GM23338 (cell line): Measurements from ENCODE around the gene FLOT1. TPM values are rescaled to one million over a fixed set of nuclear protein-coding genes. Genes with fewer than 3 reads are reported as not detected.

Experiments used
- ATAC-seq: fragments of 200-7000 bp; cut with Tn5 transposase; 3 replicates; pipeline ENCODE4 v1.9.1; 2020
- DNase-seq: peaks from one replicate; pipeline ENCODE4 v3.0.0-alpha.2; 2015; ENCODE audit warnings: low spot score
- H2AFZ ChIP-seq: fragments of 200-600 bp; sonication (generic); 2 replicates; pipeline ENCODE4 v1.8.0; 2016; ENCODE audit warnings: antibody characterized with exemption, mild to moderate bottlenecking, moderate library complexity
- H3F3A ChIP-seq: fragments of 200-600 bp; sonication (generic); replicated peaks from 2 replicates; pipeline ENCODE4 v1.8.0; 2017; ENCODE audit warnings: antibody characterized with exemption, mixed run types, low read depth
- H3K27ac ChIP-seq: fragments of 200-600 bp; sonication (generic); 2 replicates; pipeline ENCODE4 v1.6.1; 2016; ENCODE audit warnings: low read depth
- H3K27me3 ChIP-seq: fragments of 200-600 bp; sonication (generic); 2 replicates; pipeline ENCODE4 v1.8.0; 2016; ENCODE audit warnings: mild to moderate bottlenecking, mixed run types, moderate library complexity; ENCODE audit not compliant: insufficient read depth
- H3K36me3 ChIP-seq: fragments of 200-600 bp; sonication (generic); 2 replicates; pipeline ENCODE4 v1.8.0; 2016; ENCODE audit warnings: mild to moderate bottlenecking; ENCODE audit not compliant: insufficient read depth
- H3K4me1 ChIP-seq: fragments of 200-600 bp; sonication (generic); 2 replicates; pipeline ENCODE4 v1.8.0; 2016; ENCODE audit warnings: mild to moderate bottlenecking, moderate library complexity; ENCODE audit not compliant: insufficient read depth
- H3K4me2 ChIP-seq: fragments of 200-600 bp; sonication (generic); 2 replicates; pipeline ENCODE4 v1.7.1; 2017; ENCODE audit warnings: mixed run types
- H3K4me3 ChIP-seq: fragments of 200-600 bp; sonication (generic); 2 replicates; pipeline ENCODE4 v1.6.1; 2016; ENCODE audit warnings: mixed run types
- H3K79me2 ChIP-seq: fragments of 200-600 bp; sonication (generic); replicated peaks from 2 replicates; pipeline ENCODE4 v1.8.0; 2017; ENCODE audit warnings: mild to moderate bottlenecking; ENCODE audit not compliant: insufficient read depth
- H3K9me2 ChIP-seq: fragments of 200-600 bp; sonication (generic); 2 replicates; pipeline ENCODE4 v1.8.0; 2017; ENCODE audit not compliant: insufficient read depth
- H4K20me1 ChIP-seq: fragments of 200-600 bp; sonication (generic); replicated peaks from 2 replicates; pipeline ENCODE4 v1.8.0; 2017; ENCODE audit warnings: mild to moderate bottlenecking; ENCODE audit not compliant: insufficient read depth
- H3K27ac Mint-ChIP-seq: 2 replicates; pipeline ENCODE4 v1.8.0; 2020; ENCODE audit warnings: inconsistent platforms, mild to moderate bottlenecking, moderate library complexity, mixed read lengths
- H3K27me3 Mint-ChIP-seq: 3 replicates; pipeline ENCODE4 v1.8.0; 2022; ENCODE audit warnings: low read depth, mild to moderate bottlenecking, moderate library complexity, mixed read lengths, inconsistent platforms; ENCODE audit not compliant: insufficient read depth, poor library complexity
- H3K36me3 Mint-ChIP-seq: 3 replicates; pipeline ENCODE4 v1.8.0; 2021; ENCODE audit warnings: low read depth, mild to moderate bottlenecking, inconsistent platforms, moderate library complexity, mixed read lengths
- H3K4me1 Mint-ChIP-seq: 3 replicates; pipeline ENCODE4 v1.8.0; 2020; ENCODE audit warnings: mild to moderate bottlenecking, inconsistent platforms, mixed read lengths
- H3K4me3 Mint-ChIP-seq: 3 replicates; pipeline ENCODE4 v1.8.0; 2021; ENCODE audit warnings: moderate library complexity, mild to moderate bottlenecking, inconsistent platforms, mixed read lengths
- H3K9me3 Mint-ChIP-seq: 3 replicates; pipeline ENCODE4 v1.8.0; 2020; ENCODE audit warnings: moderate library complexity, mild to moderate bottlenecking, inconsistent platforms, mixed read lengths
- EZH2 ChIP-seq: fragments of 200-600 bp; sonication (generic); IDR thresholded peaks from one replicate; pipeline ENCODE4 v1.8.0; 2017; ENCODE audit warnings: antibody characterized with exemption, mild to moderate bottlenecking, low read depth; ENCODE audit not compliant: unreplicated experiment
- ZNF114 ChIP-seq: fragments of 250-450 bp; sonication (Bioruptor Pico); IDR thresholded peaks from 2 replicates; pipeline ENCODE4 v1.5.0; 2020; ENCODE audit warnings: mild to moderate bottlenecking, moderate library complexity
- polyA plus RNA-seq: library from polyadenylated mRNA; unstranded; fragments of >200 nt; fragmentation: Nextera tagmentation; extraction: Ambion mirVana; gene quantifications from 2 replicates; pipeline ENCODE4 v1.2.1, GENCODE V29; 2016
- small RNA-seq: library from RNA; depleted of rRNA; stranded (forward); fragments of <200 nt; gene quantifications from one replicate; pipeline ENCODE3, GENCODE V24; 2014; ENCODE audit warnings: low replicate concordance
- total RNA-seq: library from RNA; depleted of rRNA; stranded (reverse); fragments of >200 nt; shearing (Covaris generic); gene quantifications from 2 replicates; pipeline ENCODE4 v1.2.3, GENCODE V29; 2014; rRNA removed
- TF ChIP-seq, protein P1 (sequence below), 2 experiments: fragments of 200-600 bp in 1 of 2; sonication (generic) in 1 of 2; conservative IDR thresholded peaks; 2 replicates each; pipeline versions ENCODE4 v1.5.1 to v1.6.1; 2016 to 2017; ENCODE audit warnings: antibody characterized with exemption in 2 of 2, low read depth in 2 of 2, mild to moderate bottlenecking in 2 of 2, moderate library complexity in 1 of 2
- TF ChIP-seq, protein P2 (sequence below): IDR thresholded peaks from one replicate; pipeline ENCODE4 v1.6.1; 2018; ENCODE audit warnings: antibody characterized with exemption; ENCODE audit not compliant: unreplicated experiment

FLOT1 gene
- total and polyA plus RNA-seq, 2 experiments from 2014 or later, result 72.2 to 94.5 TPM

DNA sequence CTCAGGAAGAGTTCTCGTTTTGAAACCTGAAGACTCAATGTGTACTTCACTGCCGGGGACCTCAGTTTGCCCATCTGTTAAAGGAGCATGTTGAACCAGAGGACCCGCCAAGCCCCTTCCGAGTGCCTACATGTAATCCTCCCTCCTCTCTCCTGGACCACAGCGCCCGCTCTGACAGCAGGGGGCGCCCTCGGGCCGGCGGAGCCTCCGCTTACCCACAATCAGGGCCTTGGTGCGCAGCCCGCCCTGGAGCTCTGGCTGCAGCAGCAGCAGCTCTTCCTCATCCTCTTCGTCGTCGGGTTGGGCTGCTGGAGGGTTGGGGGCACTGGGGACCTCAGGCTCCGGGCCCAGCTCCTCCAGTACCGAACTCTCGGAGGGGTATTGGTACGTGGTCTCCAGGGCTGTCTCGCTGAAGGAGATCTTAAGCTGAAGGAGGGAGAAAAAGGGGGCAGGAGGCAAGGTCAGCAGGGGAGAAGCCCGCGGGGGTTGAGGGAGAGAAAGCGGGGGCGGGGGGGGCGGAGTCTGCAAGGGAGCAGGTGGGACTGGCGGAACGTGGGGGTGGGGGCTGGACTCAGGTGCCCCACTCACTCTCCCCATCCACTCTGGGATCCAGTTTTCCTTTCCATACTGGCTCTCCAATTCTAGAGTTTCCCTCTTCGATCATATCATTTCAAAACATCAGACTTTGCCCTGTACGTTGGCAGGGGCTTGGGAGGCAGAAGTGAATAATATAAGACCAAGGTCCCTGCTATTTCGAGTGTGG, 63.3 kb downstream of the FLOT1 start:
- Histone ChIP-seq H3K4me2 (peak overlapping the region; percentile 86), H3K4me3 (peak overlapping the region; percentile 55), H3K36me3 (peaks cover 5% of the 10 kb centered on the region; the same call in 1 of the 2 replicates), H3K27me3 (no peaks in the 10 kb centered on the region), H3K27ac (no peak overlapping the region), H3K4me1 (peaks cover 31% of the 10 kb centered on the region), H3F3A (0 out of 2 replicates have a peak, but pooled peaks cover 5% of the 10 kb centered on the region), H4K20me1 (no peaks in the 10 kb centered on the region; the same call in 1 of the 2 replicates), H3K9me2 (no peaks in the 10 kb centered on the region), H2AFZ (no peak overlapping the region), H3K79me2 (peaks cover 14% of the 10 kb centered on the region)
- Mint-ChIP-seq H3K27ac (no peak overlapping the region; the same call in 1 of the 2 replicates), H3K9me3 (no peaks in the 10 kb centered on the region), H3K4me1 (peaks cover 38% of the 10 kb centered on the region), H3K36me3 (peaks cover 22% of the 10 kb centered on the region), H3K27me3 (peaks cover 7% of the 10 kb centered on the region), H3K4me3 (peak overlapping the region; percentile 70)
- DNase-seq (peak; percentile 88), ATAC-seq (peak; percentile 87)
- TF ChIP-seq, protein P1, sequence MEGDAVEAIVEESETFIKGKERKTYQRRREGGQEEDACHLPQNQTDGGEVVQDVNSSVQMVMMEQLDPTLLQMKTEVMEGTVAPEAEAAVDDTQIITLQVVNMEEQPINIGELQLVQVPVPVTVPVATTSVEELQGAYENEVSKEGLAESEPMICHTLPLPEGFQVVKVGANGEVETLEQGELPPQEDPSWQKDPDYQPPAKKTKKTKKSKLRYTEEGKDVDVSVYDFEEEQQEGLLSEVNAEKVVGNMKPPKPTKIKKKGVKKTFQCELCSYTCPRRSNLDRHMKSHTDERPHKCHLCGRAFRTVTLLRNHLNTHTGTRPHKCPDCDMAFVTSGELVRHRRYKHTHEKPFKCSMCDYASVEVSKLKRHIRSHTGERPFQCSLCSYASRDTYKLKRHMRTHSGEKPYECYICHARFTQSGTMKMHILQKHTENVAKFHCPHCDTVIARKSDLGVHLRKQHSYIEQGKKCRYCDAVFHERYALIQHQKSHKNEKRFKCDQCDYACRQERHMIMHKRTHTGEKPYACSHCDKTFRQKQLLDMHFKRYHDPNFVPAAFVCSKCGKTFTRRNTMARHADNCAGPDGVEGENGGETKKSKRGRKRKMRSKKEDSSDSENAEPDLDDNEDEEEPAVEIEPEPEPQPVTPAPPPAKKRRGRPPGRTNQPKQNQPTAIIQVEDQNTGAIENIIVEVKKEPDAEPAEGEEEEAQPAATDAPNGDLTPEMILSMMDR (conservative IDR thresholded peaks at IDR 0.05; ENCODE audit: low read depth in 2 of 2), result peak; percentile 97 to 98
- TF ChIP-seq, protein P2, sequence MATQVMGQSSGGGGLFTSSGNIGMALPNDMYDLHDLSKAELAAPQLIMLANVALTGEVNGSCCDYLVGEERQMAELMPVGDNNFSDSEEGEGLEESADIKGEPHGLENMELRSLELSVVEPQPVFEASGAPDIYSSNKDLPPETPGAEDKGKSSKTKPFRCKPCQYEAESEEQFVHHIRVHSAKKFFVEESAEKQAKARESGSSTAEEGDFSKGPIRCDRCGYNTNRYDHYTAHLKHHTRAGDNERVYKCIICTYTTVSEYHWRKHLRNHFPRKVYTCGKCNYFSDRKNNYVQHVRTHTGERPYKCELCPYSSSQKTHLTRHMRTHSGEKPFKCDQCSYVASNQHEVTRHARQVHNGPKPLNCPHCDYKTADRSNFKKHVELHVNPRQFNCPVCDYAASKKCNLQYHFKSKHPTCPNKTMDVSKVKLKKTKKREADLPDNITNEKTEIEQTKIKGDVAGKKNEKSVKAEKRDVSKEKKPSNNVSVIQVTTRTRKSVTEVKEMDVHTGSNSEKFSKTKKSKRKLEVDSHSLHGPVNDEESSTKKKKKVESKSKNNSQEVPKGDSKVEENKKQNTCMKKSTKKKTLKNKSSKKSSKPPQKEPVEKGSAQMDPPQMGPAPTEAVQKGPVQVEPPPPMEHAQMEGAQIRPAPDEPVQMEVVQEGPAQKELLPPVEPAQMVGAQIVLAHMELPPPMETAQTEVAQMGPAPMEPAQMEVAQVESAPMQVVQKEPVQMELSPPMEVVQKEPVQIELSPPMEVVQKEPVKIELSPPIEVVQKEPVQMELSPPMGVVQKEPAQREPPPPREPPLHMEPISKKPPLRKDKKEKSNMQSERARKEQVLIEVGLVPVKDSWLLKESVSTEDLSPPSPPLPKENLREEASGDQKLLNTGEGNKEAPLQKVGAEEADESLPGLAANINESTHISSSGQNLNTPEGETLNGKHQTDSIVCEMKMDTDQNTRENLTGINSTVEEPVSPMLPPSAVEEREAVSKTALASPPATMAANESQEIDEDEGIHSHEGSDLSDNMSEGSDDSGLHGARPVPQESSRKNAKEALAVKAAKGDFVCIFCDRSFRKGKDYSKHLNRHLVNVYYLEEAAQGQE, result no peak
- no peak for TF ChIP-seq ZNF114
- TF ChIP-seq EZH2, result no peak

Small RNA genes lying within 50 kb of the gene (small RNA-seq; reads per million reads assigned to genes)
- gene RF00019 (not detected), gene RN7SL353P (not detected)

Other genes starting within 250 kb of the FLOT1 start
- gene GNL1, start 186.2 kb downstream of the FLOT1 start, total RNA-seq, result 29.6 and 42.5 TPM in 2 replicates
- gene GNL1, start 186.2 kb downstream of the FLOT1 start, polyA plus RNA-seq, result 30.8 and 31.4 TPM in 2 replicates
- gene PRR3, start 185.4 kb downstream of the FLOT1 start, total RNA-seq, result 7.5 and 15.2 TPM in 2 replicates
- gene PRR3, start 185.4 kb downstream of the FLOT1 start, polyA plus RNA-seq, result 8.2 and 10.9 TPM in 2 replicates
- gene ABCF1, start 171.2 kb downstream of the FLOT1 start, total RNA-seq, result 85.8 and 92.6 TPM in 2 replicates
- 244 and 279 TPM in 2 replicates for gene ABCF1, start 171.2 kb downstream of the FLOT1 start, polyA plus RNA-seq
- 41.0 and 41.3 TPM in 2 replicates for gene PPP1R10, start 125.4 kb downstream of the FLOT1 start, total RNA-seq
- 41.9 and 42.9 TPM in 2 replicates for gene PPP1R10, start 125.4 kb downstream of the FLOT1 start, polyA plus RNA-seq
- gene MRPS18B, start 124.8 kb downstream of the FLOT1 start, total RNA-seq, result 49.1 and 49.2 TPM in 2 replicates
- 73.6 and 78.8 TPM in 2 replicates for gene MRPS18B, start 124.8 kb downstream of the FLOT1 start, polyA plus RNA-seq
- gene ATAT1, start 115.8 kb downstream of the FLOT1 start, total RNA-seq, result 8.9 and 12.8 TPM in 2 replicates
- 20.6 and 23.0 TPM in 2 replicates for gene ATAT1, start 115.8 kb downstream of the FLOT1 start, polyA plus RNA-seq
- gene C6orf136, start 95.6 kb downstream of the FLOT1 start, total RNA-seq, result 4.7 and 12.5 TPM in 2 replicates
- 24.5 and 27.5 TPM in 2 replicates for gene C6orf136, start 95.6 kb downstream of the FLOT1 start, polyA plus RNA-seq
- gene DHX16, start 69.7 kb downstream of the FLOT1 start, total RNA-seq, result 30.8 and 31.3 TPM in 2 replicates
- gene DHX16, start 69.7 kb downstream of the FLOT1 start, polyA plus RNA-seq, result 16.0 and 16.2 TPM in 2 replicates
- 18.2 and 19.2 TPM in 2 replicates for gene PPP1R18, start 56.0 kb downstream of the FLOT1 start, total RNA-seq
- 17.1 and 21.2 TPM in 2 replicates for gene PPP1R18, start 56.0 kb downstream of the FLOT1 start, polyA plus RNA-seq
- gene NRM, start 51.7 kb downstream of the FLOT1 start, total RNA-seq, result 11.3 and 13.8 TPM in 2 replicates
- 29.7 and 33.8 TPM in 2 replicates for gene NRM, start 51.7 kb downstream of the FLOT1 start, polyA plus RNA-seq
- gene MDC1, start 25.4 kb downstream of the FLOT1 start, total RNA-seq, result 28.9 and 32.7 TPM in 2 replicates
- 17.2 and 19.7 TPM in 2 replicates for gene MDC1, start 25.4 kb downstream of the FLOT1 start, polyA plus RNA-seq
- 1,591 and 1,704 TPM in 2 replicates for gene TUBB, start 22.3 kb downstream of the FLOT1 start, total RNA-seq
- 1,041 and 1,059 TPM in 2 replicates for gene TUBB, start 22.3 kb downstream of the FLOT1 start, polyA plus RNA-seq
- gene IER3, start 1.9 kb upstream of the FLOT1 start, total RNA-seq, result 14.1 and 19.9 TPM in 2 replicates
- gene IER3, start 1.9 kb upstream of the FLOT1 start, polyA plus RNA-seq, result 21.2 and 23.3 TPM in 2 replicates
- gene DDR1, start 141.8 kb upstream of the FLOT1 start, total RNA-seq, result 140 and 154 TPM in 2 replicates
- gene DDR1, start 141.8 kb upstream of the FLOT1 start, polyA plus RNA-seq, result 58.3 and 71.6 TPM in 2 replicates
- gene GTF2H4, start 165.5 kb upstream of the FLOT1 start, total RNA-seq, result 32.6 and 46.5 TPM in 2 replicates
- 14.1 and 14.8 TPM in 2 replicates for gene GTF2H4, start 165.5 kb upstream of the FLOT1 start, polyA plus RNA-seq
- gene VARS2, start 171.6 kb upstream of the FLOT1 start, total RNA-seq, result 34.0 and 36.4 TPM in 2 replicates
- gene VARS2, start 171.6 kb upstream of the FLOT1 start, polyA plus RNA-seq, result 13.7 and 14.2 TPM in 2 replicates
- gene SFTA2, start 189.5 kb upstream of the FLOT1 start, total RNA-seq, result not detected in 2 replicates
- gene SFTA2, start 189.5 kb upstream of the FLOT1 start, polyA plus RNA-seq, result not detected in 2 replicates
- 0.12 TPM in 1 of 2 replicates, not detected in the other for gene MUCL3, start 198.3 kb upstream of the FLOT1 start, total RNA-seq
- 0.32 and 0.40 TPM in 2 replicates for gene MUCL3, start 198.3 kb upstream of the FLOT1 start, polyA plus RNA-seq
- not detected in 2 replicates for gene MUC21, start 241.0 kb upstream of the FLOT1 start, total RNA-seq
- gene MUC21, start 241.0 kb upstream of the FLOT1 start, polyA plus RNA-seq, result not detected in 2 replicates